ENCODE data around the gene EDC4.

EDC4 gene

DNA sequence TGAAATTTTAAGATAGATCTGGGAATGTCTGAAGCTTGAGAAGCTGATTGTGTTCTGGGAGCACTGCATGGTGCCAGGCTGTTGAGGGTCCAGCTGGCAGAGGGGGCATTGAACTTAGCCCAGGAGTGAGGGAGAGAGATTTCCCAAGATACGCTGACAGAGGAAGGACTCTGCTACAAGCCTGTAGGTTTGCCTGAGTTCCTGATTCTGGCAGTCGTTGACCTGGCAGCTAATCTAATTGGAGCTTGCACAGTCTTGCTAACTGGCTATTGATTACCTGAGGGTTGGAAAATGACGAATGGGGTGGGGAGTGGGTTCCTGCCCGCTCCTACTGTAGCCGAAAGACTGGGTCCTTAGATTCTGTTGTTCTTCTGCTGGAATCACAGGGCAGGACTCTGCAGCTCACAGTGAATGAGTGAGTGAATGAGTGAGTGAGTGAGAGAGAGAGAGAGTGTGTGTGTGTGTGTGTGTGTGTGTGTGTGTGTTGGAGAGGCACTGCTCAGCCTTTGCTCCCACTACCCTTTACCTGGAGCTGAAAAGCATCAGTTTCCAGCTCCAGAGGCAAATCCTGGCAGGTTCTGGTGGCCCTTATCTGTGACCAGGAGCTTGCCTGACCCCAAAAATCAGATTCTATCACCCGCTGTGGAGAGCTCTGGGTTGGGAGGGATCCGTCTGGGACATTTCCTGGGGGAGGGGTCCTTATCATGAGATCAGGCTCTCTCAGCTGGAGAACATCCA lies 42.1 kb downstream of the EDC4 start:
- Histone ChIP-seq H3K4me3 (ENCODE audit: low read depth, low read length) (no peak overlapping the region), H3K36me3 (ENCODE audit: control insufficient read depth in 2 of 2, insufficient read depth in 1 of 2, low read length in 2 of 2) (peaks cover 0 to 60% of the 10 kb centered on the region in 2 experiments; a peak in 2 of 3 replicates), H3K4me1 (ENCODE audit: control insufficient read depth, insufficient read depth, low read length) (no peaks in the 10 kb centered on the region), H3K27ac (ENCODE audit: extremely low read depth, low read depth, low read length) (no peak overlapping the region), H3K9me3 (ENCODE audit: control insufficient read depth, insufficient read depth, low read depth, low read length) (no peaks in the 10 kb centered on the region)
- ChIA-PET CTCF (interaction anchor here (0.6 to 1.3 kb wide), 6 partner anchors 10 to 150 kb away, joined by 3 to 5 read pairs (median 4); no protein-coding TSS in a partner anchor), POLR2A (interaction anchor here (0.6 to 1.5 kb wide), 3 partner anchors 21 to 154 kb away, joined by 3 to 4 read pairs (median 4); no protein-coding TSS in a partner anchor)
- TF ChIP-seq ZNF521 (tag by site-specific recombination; IDR thresholded peaks at IDR 0.05) (no peak), ZNF747 (tag by site-specific recombination; IDR thresholded peaks at IDR 0.05) (no peak), SCRT2 (tag by site-specific recombination; IDR thresholded peaks at IDR 0.05) (peak; percentile 78; the same call in 1 of the 2 replicates), ZNF223 (tag by site-specific recombination; IDR thresholded peaks at IDR 0.05) (no peak), ZNF544 (tag by site-specific recombination; IDR thresholded peaks at IDR 0.05) (no peak), ZNF214 (tag by site-specific recombination; IDR thresholded peaks at IDR 0.05; ENCODE audit: borderline replicate concordance) (no peak), HOXA7 (CRISPR knock-in tag; IDR thresholded peaks at IDR 0.05; ENCODE audit: borderline replicate concordance) (no peak), ZNF174 (tag by site-specific recombination; IDR thresholded peaks at IDR 0.05) (no peak), ZNF626 (tag by site-specific recombination; IDR thresholded peaks at IDR 0.05) (no peak), ZNF555 (tag by site-specific recombination; conservative IDR thresholded peaks at IDR 0.05) (no peak), ZNF530 (tag by site-specific recombination; IDR thresholded peaks at IDR 0.05; ENCODE audit: low read depth) (no peak), SCRT1 (tag by site-specific recombination; IDR thresholded peaks at IDR 0.05; ENCODE audit: borderline replicate concordance) (0 out of 2 replicates have a peak, but pooled peaks have one; percentile 49), OVOL3 (tag by site-specific recombination; IDR thresholded peaks at IDR 0.05) (no peak), ZSCAN16 (tag by site-specific recombination; IDR thresholded peaks at IDR 0.05) (no peak), ZNF624 (tag by site-specific recombination; IDR thresholded peaks at IDR 0.05) (no peak), ZNF701 (tag by site-specific recombination; IDR thresholded peaks at IDR 0.05) (no peak), ZNF416 (tag by site-specific recombination; IDR thresholded peaks at IDR 0.05) (no peak), PRDM1 (tag by site-specific recombination; IDR thresholded peaks at IDR 0.05) (peak; percentile 88), BCL11B (tag by site-specific recombination; IDR thresholded peaks at IDR 0.05; ENCODE audit: low read depth) (no peak), HOXD13 (CRISPR knock-in tag; IDR thresholded peaks at IDR 0.05; ENCODE audit: borderline replicate concordance) (no peak), ZNF132 (tag by site-specific recombination; IDR thresholded peaks at IDR 0.05; ENCODE audit: borderline replicate concordance) (no peak), ZNF184 (tag by site-specific recombination; IDR thresholded peaks at IDR 0.05) (no peak), ZNF549 (tag by site-specific recombination; IDR thresholded peaks at IDR 0.05) (no peak), ZNF121 (tag by site-specific recombination; IDR thresholded peaks at IDR 0.05) (no peak), GLIS1 (tag by site-specific recombination; IDR thresholded peaks at IDR 0.05) (no peak), ZNF768 (tag by site-specific recombination; IDR thresholded peaks at IDR 0.05) (no peak)
- TF ChIP-seq, protein P1, sequence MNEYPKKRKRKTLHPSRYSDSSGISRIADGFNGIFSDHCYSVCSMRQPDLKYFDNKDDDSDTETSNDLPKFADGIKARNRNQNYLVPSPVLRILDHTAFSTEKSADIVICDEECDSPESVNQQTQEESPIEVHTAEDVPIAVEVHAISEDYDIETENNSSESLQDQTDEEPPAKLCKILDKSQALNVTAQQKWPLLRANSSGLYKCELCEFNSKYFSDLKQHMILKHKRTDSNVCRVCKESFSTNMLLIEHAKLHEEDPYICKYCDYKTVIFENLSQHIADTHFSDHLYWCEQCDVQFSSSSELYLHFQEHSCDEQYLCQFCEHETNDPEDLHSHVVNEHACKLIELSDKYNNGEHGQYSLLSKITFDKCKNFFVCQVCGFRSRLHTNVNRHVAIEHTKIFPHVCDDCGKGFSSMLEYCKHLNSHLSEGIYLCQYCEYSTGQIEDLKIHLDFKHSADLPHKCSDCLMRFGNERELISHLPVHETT (tag by site-specific recombination; IDR thresholded peaks at IDR 0.05) = no peak
- TF ChIP-seq, protein P2, sequence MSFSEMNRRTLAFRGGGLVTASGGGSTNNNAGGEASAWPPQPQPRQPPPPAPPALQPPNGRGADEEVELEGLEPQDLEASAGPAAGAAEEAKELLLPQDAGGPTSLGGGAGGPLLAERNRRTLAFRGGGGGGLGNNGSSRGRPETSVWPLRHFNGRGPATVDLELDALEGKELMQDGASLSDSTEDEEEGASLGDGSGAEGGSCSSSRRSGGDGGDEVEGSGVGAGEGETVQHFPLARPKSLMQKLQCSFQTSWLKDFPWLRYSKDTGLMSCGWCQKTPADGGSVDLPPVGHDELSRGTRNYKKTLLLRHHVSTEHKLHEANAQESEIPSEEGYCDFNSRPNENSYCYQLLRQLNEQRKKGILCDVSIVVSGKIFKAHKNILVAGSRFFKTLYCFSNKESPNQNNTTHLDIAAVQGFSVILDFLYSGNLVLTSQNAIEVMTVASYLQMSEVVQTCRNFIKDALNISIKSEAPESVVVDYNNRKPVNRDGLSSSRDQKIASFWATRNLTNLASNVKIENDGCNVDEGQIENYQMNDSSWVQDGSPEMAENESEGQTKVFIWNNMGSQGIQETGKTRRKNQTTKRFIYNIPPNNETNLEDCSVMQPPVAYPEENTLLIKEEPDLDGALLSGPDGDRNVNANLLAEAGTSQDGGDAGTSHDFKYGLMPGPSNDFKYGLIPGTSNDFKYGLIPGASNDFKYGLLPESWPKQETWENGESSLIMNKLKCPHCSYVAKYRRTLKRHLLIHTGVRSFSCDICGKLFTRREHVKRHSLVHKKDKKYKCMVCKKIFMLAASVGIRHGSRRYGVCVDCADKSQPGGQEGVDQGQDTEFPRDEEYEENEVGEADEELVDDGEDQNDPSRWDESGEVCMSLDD (tag by site-specific recombination; IDR thresholded peaks at IDR 0.05) = no peak
- TF ChIP-seq, protein P3, sequence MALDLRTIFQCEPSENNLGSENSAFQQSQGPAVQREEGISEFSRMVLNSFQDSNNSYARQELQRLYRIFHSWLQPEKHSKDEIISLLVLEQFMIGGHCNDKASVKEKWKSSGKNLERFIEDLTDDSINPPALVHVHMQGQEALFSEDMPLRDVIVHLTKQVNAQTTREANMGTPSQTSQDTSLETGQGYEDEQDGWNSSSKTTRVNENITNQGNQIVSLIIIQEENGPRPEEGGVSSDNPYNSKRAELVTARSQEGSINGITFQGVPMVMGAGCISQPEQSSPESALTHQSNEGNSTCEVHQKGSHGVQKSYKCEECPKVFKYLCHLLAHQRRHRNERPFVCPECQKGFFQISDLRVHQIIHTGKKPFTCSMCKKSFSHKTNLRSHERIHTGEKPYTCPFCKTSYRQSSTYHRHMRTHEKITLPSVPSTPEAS (tag by site-specific recombination; IDR thresholded peaks at IDR 0.05) = peak; percentile 61
- TF ChIP-seq, protein P4, sequence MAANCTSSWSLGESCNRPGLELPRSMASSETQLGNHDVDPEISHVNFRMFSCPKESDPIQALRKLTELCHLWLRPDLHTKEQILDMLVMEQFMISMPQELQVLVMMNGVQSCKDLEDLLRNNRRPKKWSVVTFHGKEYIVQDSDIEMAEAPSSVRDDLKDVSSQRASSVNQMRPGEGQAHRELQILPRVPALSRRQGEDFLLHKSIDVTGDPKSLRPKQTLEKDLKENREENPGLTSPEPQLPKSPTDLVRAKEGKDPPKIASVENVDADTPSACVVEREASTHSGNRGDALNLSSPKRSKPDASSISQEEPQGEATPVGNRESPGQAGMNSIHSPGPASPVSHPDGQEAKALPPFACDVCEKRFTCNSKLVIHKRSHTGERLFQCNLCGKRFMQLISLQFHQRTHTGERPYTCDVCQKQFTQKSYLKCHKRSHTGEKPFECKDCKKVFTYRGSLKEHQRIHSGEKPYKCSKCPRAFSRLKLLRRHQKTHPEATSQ (tag by site-specific recombination; IDR thresholded peaks at IDR 0.05) = no peak
